Measurements from ENCODE around the gene PLA2G2F.

Gene PLA2G2F

DNA sequence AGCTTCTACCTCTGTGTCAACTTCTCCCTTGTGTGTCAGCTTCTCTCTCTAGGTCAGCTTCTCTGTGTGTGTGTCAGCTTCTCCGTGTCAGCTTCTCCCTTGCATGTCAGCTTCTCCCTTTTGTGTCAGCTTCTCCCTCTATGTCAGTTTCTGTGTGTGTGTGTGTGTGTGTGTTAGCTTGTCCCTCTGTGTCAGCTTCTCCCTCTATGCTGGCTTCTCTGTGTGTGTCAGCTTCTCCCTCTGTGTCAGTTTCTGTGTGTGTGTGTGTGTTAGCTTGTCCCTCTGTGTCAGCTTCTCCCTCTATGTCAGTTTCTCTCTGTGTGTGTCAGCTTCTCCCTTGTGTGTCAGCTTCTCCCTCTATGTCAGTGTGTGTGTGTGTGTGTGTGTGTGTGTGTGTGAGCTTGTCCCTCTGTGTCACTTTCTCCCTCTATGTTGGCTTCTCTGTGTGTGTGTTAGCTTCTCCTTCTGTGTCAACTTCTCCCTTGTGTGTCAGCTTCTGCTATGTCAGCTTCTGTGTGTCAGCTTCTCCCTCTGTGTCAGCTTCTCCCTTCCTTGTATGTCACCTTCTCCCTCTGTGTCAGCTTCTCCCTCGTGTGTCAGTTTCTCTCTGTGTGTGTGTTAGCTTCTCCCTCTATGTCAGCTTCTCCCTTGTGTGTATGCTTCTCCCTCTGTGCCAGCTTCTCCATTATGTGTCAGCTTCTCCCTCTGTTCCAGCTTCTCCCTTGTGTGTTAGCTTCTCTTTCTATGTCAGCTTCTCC is 40.4 kb downstream of the PLA2G2F start:
- no peak for DNase-seq (ENCODE audit: low read depth)
- no peak overlapping the region for H3K4me3 ChIP-seq (ENCODE audit: low read length)
- TF ChIP-seq, protein P1, sequence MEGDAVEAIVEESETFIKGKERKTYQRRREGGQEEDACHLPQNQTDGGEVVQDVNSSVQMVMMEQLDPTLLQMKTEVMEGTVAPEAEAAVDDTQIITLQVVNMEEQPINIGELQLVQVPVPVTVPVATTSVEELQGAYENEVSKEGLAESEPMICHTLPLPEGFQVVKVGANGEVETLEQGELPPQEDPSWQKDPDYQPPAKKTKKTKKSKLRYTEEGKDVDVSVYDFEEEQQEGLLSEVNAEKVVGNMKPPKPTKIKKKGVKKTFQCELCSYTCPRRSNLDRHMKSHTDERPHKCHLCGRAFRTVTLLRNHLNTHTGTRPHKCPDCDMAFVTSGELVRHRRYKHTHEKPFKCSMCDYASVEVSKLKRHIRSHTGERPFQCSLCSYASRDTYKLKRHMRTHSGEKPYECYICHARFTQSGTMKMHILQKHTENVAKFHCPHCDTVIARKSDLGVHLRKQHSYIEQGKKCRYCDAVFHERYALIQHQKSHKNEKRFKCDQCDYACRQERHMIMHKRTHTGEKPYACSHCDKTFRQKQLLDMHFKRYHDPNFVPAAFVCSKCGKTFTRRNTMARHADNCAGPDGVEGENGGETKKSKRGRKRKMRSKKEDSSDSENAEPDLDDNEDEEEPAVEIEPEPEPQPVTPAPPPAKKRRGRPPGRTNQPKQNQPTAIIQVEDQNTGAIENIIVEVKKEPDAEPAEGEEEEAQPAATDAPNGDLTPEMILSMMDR (IDR thresholded peaks at IDR 0.05; ENCODE audit: insufficient read depth, low read depth, low read length, missing control alignments): no peak

DNA sequence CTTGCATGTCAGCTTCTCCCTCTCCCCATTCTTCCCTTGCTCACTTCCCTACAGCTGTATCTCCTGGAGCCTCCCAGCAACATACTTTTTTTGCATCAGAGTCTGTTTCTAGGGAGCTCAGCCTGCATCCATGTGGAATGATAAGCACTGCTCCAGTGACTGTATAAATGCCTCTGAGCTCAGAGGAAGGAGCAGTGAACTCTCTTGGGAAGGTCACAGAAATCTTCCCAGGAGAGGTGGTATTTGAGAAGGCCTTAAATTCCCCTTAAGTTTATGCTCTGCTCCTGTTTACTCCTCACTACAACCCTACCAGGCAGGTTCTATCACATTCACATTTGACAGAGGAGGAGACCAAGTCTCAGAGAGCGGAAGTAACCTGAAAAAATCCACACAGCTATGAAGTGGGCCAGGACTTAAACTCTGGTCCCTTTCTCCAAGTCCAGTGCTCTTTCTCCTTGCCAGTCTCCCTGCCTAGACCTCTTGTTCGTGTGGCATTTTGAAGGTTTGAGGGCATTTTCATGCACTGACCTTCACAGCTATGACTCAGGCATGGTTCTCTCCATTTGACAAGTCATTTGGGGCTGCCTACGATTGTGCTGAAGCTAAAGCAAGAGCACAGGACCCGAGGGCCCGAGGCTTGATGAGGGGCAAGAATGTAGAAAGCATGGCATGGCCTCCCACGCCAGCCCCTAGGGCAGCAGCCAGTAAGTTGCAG is 41.2 kb downstream of the PLA2G2F start:
- no peak for DNase-seq (ENCODE audit: low read depth)
- TF ChIP-seq, protein P1 (IDR thresholded peaks at IDR 0.05; ENCODE audit: insufficient read depth, low read depth, low read length, missing control alignments): no peak
- H3K4me3 ChIP-seq (ENCODE audit: low read length): no peak overlapping the region

DNA sequence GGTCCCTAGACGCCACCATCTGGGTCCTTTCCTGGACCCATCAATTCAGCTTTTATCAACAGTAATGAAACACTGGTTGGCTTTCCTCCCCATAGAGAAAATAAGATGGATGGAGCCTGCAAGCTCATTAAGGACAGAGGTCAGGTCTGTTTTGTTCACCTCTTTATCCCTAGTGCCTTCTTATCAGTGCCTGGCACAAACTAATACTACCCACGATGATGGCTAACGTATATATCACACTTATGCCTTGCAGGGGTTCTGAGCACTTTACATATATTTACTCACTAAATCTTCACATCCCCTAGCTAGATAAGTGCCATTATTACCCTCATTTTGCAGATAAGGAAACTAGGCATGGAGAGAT is 41.7 kb downstream of the PLA2G2F start:
- DNase-seq (ENCODE audit: low read depth): no peak
- no peak overlapping the region for H3K4me3 ChIP-seq (ENCODE audit: low read length)
- TF ChIP-seq, protein P1 (IDR thresholded peaks at IDR 0.05; ENCODE audit: insufficient read depth, low read depth, low read length, missing control alignments): no peak

DNA sequence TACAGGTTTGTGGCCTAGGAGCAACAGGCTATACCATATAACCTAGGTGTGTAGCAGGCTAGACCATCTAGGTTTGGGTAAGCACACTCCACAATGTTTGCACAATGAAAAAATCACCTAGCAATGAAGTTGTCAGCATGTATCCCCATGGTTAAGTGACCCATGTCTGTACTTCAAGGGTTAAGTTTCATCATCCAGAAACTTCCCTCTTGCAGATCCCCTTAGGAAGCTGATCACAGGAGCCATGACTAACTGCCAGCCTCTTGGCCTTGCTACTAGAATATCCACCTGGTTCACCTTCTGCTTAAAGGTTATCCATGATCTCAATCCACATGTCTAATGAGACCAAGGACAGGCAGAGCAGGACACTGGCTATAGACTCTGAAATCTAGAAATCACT is 43.3 kb downstream of the PLA2G2F start:
- TF ChIP-seq, protein P1 (IDR thresholded peaks at IDR 0.05; ENCODE audit: insufficient read depth, low read depth, low read length, missing control alignments): no peak
- DNase-seq (ENCODE audit: low read depth): no peak
- H3K4me3 ChIP-seq (ENCODE audit: low read length): no peak overlapping the region

DNA sequence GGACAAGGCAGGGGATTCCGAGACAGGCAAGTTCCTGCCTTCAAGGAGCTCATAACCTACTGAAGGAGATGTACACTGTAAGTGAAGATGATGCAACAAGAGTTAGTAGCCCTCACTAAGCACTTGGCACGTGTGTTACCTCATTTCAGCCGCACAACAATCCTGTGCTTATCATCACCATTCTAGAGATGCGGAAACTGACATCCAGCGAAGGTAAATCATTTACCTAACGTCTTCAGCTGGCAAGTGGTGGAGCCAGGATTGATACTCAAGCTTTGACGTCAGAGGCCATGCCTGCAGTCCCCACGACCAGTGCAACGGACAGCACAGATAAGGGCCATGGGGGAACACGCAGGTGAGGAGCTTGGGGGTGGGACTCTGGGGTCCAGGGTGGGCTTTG is 43.9 kb downstream of the PLA2G2F start:
- no peak overlapping the region for H3K4me3 ChIP-seq (ENCODE audit: low read length)
- TF ChIP-seq, protein P1 (IDR thresholded peaks at IDR 0.05; ENCODE audit: insufficient read depth, low read depth, low read length, missing control alignments): no peak
- no peak for DNase-seq (ENCODE audit: low read depth)

DNA sequence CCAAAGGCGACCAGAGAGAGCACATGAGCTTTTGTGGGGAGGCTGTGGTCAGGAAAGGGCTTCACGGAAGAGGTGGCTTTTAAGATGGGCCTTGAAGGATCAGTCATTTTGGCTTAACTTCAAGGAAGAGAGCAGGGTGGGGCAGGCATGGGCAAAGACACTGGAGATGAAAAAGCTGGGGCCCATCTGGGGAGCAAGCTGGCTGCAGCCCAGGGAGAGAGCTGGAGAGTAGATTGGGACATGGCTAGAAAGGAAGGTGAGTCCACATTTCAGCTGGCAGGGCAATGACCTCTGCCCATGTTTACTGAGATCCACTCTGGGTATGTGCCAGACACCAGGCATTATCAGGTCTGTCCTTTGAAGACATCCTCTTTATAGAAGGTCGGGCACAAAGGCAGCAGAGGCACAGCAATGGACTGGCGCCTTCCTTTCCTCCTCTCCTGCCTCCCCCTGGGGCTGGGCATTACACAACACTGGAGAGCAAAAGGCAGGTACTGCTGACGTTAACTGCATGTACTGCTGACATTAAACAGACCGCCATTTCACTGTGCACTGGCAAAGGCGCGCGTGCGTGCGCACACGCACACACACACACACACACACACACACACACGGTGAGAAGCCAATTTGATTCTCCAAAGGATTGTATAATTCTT is 44.6 kb downstream of the PLA2G2F start:
- no peak for DNase-seq (ENCODE audit: low read depth)
- TF ChIP-seq, protein P1 (IDR thresholded peaks at IDR 0.05; ENCODE audit: insufficient read depth, low read depth, low read length, missing control alignments): no peak
- no peak overlapping the region for H3K4me3 ChIP-seq (ENCODE audit: low read length)

Measured in epithelial cell of esophagus (primary cell).